ENCODE data around the gene MYBPH. TPM values are rescaled to one million over a fixed set of nuclear protein-coding genes. Genes with fewer than 3 reads are reported as not detected.
A peak's percentile ranks its signal among the peaks of the same experiment; 100 is the strongest.

MYBPH gene
- total and polyA plus RNA-seq, 2 experiments from 2014 or later, result not detected

DNA sequence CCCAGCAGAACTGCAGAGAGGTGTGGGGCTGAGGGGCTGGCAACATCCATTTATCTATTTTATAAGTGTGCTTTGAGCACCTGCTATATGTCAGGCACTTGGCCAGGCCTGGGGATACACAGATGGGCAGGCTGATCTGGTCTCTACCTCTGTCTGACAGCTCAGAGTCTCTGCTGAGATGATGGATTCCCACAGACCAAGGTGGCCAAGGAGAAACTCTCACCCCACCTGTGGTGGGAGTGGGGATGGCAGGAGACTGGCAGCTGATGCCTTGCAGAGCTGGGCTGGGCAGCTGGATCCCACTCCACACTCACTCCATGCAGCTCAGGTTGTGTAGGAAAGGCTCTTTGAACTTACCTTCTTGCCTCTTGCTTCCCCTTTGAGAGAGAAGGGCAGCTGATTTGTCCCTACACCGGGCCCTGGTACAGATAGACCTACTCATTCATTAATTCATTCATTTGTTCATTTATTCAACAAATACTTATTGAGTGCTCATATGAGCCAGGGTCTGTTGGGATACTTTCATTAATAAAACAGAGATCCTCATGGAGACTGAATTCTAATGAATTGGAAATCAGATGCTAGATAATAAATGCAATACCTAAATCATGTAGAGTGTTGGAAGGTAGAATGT is 39.1 kb downstream of the MYBPH start:
- no peaks in the 10 kb centered on the region for H3K79me2 ChIP-seq (replicated peaks; ENCODE audit: insufficient read depth)
- Mint-ChIP-seq H3K9me3 (no peaks in the 10 kb centered on the region), H3K4me1 (peaks cover 12% of the 10 kb centered on the region; the same call in 2 of the 3 replicates), H3K4me3 (no peak overlapping the region), H3K27ac (no peak overlapping the region), H3K36me3 (ENCODE audit: low read depth) (no peaks in the 10 kb centered on the region), H3K27me3 (ENCODE audit: insufficient read depth, low read depth, poor library complexity) (peaks cover 8% of the 10 kb centered on the region)
- no peaks in the 10 kb centered on the region for H4K20me1 ChIP-seq (replicated peaks; ENCODE audit: insufficient read depth)
- no peaks in the 10 kb centered on the region for H3K9me2 ChIP-seq (ENCODE audit: insufficient read depth)
- no peak overlapping the region for H2AFZ ChIP-seq
- peak; percentile 19 for DNase-seq (ENCODE audit: low spot score)
- peaks cover 13% of the 10 kb centered on the region for H3K4me1 ChIP-seq (ENCODE audit: insufficient read depth)
- H3K4me3 ChIP-seq, result no peak overlapping the region
- H3F3A ChIP-seq (replicated peaks; ENCODE audit: low read depth), result no peaks in the 10 kb centered on the region
- H3K36me3 ChIP-seq (ENCODE audit: insufficient read depth), result no peaks in the 10 kb centered on the region
- no peak overlapping the region for H3K4me2 ChIP-seq
- no peak for TF ChIP-seq NANOG (IDR thresholded peaks at IDR 0.05; ENCODE audit: borderline replicate concordance)
- TF ChIP-seq, protein P1, sequence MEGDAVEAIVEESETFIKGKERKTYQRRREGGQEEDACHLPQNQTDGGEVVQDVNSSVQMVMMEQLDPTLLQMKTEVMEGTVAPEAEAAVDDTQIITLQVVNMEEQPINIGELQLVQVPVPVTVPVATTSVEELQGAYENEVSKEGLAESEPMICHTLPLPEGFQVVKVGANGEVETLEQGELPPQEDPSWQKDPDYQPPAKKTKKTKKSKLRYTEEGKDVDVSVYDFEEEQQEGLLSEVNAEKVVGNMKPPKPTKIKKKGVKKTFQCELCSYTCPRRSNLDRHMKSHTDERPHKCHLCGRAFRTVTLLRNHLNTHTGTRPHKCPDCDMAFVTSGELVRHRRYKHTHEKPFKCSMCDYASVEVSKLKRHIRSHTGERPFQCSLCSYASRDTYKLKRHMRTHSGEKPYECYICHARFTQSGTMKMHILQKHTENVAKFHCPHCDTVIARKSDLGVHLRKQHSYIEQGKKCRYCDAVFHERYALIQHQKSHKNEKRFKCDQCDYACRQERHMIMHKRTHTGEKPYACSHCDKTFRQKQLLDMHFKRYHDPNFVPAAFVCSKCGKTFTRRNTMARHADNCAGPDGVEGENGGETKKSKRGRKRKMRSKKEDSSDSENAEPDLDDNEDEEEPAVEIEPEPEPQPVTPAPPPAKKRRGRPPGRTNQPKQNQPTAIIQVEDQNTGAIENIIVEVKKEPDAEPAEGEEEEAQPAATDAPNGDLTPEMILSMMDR (conservative IDR thresholded peaks at IDR 0.05; ENCODE audit: low read depth in 2 of 2), result no peak
- no peaks in the 10 kb centered on the region for H3K27me3 ChIP-seq (ENCODE audit: insufficient read depth)
- peak; percentile 57 for ATAC-seq
- H3K27ac ChIP-seq (ENCODE audit: low read depth), result no peak overlapping the region

DNA sequence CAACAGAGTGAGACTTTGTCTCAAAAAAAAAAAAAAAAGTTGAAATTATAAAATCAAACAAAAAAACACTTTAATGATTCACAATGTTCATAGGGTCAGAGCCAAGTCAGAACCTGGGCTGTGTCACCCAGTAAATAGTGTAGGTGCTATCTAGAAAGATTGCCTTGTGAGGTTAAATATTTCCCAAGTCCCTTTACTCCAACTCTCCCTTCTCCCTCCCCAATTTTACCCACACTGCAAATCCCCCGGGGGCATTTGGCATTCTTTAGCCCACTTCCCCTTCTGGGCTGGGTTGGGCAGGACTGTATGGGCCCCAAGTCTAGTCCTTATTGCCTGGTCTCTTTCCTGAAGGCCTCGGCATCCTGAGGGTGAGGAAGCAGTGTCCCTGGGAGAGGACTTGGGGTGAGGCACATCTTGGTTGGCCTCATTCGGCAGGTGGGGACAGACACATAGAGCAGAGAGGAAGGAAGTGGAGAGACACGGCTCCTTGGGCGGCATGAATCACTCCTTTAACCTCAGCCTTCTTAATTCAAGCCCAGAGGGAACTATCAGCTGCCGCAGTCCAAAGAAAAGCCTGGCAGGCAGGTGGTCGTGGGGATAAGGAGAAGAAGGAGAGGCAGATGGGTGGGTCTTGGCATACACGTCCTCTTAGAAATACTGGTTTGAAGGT is 39.9 kb downstream of the MYBPH start:
- no peaks in the 10 kb centered on the region for H4K20me1 ChIP-seq (replicated peaks; ENCODE audit: insufficient read depth)
- no peaks in the 10 kb centered on the region for H3K36me3 Mint-ChIP-seq (ENCODE audit: low read depth)
- ATAC-seq, result no peak
- H3K4me1 Mint-ChIP-seq, result peaks cover 11% of the 10 kb centered on the region; the same call in 2 of the 3 replicates
- no peak overlapping the region for H2AFZ ChIP-seq
- no peaks in the 10 kb centered on the region for H3K9me2 ChIP-seq (ENCODE audit: insufficient read depth)
- no peak for DNase-seq (ENCODE audit: low spot score)
- H3K27me3 Mint-ChIP-seq (ENCODE audit: insufficient read depth, low read depth, poor library complexity), result peaks cover 6% of the 10 kb centered on the region
- no peaks in the 10 kb centered on the region for H3K79me2 ChIP-seq (replicated peaks; ENCODE audit: insufficient read depth)
- H3K27me3 ChIP-seq (ENCODE audit: insufficient read depth), result no peaks in the 10 kb centered on the region
- H3K4me1 ChIP-seq (ENCODE audit: insufficient read depth), result peaks cover 13% of the 10 kb centered on the region
- no peaks in the 10 kb centered on the region for H3K36me3 ChIP-seq (ENCODE audit: insufficient read depth)
- H3K9me3 Mint-ChIP-seq, result no peaks in the 10 kb centered on the region
- H3K27ac ChIP-seq (ENCODE audit: low read depth), result no peak overlapping the region
- no peak overlapping the region for H3K4me3 Mint-ChIP-seq
- no peak overlapping the region for H3K4me3 ChIP-seq
- no peaks in the 10 kb centered on the region for H3F3A ChIP-seq (replicated peaks; ENCODE audit: low read depth)
- H3K27ac Mint-ChIP-seq, result no peak overlapping the region
- H3K4me2 ChIP-seq, result no peak overlapping the region
- TF ChIP-seq POLR2AphosphoS5 (IDR thresholded peaks at IDR 0.05; ENCODE audit: low read depth) (no peak), EZH2 (IDR thresholded peaks at IDR 0.05; ENCODE audit: low read depth, unreplicated experiment) (no peak), NANOG (IDR thresholded peaks at IDR 0.05; ENCODE audit: borderline replicate concordance) (no peak), JUNB (IDR thresholded peaks at IDR 0.05; ENCODE audit: unreplicated experiment) (no peak)
- TF ChIP-seq, protein P2, sequence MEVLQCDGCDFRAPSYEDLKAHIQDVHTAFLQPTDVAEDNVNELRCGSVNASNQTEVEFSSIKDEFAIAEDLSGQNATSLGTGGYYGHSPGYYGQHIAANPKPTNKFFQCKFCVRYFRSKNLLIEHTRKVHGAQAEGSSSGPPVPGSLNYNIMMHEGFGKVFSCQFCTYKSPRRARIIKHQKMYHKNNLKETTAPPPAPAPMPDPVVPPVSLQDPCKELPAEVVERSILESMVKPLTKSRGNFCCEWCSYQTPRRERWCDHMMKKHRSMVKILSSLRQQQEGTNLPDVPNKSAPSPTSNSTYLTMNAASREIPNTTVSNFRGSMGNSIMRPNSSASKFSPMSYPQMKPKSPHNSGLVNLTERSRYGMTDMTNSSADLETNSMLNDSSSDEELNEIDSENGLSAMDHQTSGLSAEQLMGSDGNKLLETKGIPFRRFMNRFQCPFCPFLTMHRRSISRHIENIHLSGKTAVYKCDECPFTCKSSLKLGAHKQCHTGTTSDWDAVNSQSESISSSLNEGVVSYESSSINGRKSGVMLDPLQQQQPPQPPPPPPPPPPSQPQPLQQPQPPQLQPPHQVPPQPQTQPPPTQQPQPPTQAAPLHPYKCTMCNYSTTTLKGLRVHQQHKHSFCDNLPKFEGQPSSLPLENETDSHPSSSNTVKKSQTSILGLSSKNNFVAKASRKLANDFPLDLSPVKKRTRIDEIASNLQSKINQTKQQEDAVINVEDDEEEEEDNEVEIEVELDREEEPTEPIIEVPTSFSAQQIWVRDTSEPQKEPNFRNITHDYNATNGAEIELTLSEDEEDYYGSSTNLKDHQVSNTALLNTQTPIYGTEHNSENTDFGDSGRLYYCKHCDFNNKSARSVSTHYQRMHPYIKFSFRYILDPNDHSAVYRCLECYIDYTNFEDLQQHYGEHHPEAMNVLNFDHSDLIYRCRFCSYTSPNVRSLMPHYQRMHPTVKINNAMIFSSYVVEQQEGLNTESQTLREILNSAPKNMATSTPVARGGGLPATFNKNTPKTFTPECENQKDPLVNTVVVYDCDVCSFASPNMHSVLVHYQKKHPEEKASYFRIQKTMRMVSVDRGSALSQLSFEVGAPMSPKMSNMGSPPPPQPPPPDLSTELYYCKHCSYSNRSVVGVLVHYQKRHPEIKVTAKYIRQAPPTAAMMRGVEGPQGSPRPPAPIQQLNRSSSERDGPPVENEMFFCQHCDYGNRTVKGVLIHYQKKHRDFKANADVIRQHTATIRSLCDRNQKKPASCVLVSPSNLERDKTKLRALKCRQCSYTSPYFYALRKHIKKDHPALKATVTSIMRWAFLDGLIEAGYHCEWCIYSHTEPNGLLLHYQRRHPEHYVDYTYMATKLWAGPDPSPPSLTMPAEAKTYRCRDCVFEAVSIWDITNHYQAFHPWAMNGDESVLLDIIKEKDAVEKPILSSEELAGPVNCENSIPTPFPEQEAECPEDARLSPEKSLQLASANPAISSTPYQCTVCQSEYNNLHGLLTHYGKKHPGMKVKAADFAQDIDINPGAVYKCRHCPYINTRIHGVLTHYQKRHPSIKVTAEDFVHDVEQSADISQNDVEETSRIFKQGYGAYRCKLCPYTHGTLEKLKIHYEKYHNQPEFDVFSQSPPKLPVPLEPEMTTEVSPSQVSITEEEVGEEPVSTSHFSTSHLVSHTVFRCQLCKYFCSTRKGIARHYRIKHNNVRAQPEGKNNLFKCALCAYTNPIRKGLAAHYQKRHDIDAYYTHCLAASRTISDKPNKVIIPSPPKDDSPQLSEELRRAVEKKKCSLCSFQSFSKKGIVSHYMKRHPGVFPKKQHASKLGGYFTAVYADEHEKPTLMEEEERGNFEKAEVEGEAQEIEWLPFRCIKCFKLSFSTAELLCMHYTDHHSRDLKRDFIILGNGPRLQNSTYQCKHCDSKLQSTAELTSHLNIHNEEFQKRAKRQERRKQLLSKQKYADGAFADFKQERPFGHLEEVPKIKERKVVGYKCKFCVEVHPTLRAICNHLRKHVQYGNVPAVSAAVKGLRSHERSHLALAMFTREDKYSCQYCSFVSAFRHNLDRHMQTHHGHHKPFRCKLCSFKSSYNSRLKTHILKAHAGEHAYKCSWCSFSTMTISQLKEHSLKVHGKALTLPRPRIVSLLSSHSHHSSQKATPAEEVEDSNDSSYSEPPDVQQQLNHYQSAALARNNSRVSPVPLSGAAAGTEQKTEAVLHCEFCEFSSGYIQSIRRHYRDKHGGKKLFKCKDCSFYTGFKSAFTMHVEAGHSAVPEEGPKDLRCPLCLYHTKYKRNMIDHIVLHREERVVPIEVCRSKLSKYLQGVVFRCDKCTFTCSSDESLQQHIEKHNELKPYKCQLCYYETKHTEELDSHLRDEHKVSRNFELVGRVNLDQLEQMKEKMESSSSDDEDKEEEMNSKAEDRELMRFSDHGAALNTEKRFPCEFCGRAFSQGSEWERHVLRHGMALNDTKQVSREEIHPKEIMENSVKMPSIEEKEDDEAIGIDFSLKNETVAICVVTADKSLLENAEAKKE (CRISPR knock-in tag; IDR thresholded peaks at IDR 0.05), result no peak
- TF ChIP-seq, protein P3, sequence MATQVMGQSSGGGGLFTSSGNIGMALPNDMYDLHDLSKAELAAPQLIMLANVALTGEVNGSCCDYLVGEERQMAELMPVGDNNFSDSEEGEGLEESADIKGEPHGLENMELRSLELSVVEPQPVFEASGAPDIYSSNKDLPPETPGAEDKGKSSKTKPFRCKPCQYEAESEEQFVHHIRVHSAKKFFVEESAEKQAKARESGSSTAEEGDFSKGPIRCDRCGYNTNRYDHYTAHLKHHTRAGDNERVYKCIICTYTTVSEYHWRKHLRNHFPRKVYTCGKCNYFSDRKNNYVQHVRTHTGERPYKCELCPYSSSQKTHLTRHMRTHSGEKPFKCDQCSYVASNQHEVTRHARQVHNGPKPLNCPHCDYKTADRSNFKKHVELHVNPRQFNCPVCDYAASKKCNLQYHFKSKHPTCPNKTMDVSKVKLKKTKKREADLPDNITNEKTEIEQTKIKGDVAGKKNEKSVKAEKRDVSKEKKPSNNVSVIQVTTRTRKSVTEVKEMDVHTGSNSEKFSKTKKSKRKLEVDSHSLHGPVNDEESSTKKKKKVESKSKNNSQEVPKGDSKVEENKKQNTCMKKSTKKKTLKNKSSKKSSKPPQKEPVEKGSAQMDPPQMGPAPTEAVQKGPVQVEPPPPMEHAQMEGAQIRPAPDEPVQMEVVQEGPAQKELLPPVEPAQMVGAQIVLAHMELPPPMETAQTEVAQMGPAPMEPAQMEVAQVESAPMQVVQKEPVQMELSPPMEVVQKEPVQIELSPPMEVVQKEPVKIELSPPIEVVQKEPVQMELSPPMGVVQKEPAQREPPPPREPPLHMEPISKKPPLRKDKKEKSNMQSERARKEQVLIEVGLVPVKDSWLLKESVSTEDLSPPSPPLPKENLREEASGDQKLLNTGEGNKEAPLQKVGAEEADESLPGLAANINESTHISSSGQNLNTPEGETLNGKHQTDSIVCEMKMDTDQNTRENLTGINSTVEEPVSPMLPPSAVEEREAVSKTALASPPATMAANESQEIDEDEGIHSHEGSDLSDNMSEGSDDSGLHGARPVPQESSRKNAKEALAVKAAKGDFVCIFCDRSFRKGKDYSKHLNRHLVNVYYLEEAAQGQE (IDR thresholded peaks at IDR 0.05; ENCODE audit: unreplicated experiment), result no peak
